ENCODE results near the gene LHFPL3. TPM values are rescaled to one million over a fixed set of nuclear protein-coding genes. Genes with fewer than 3 reads are reported as not detected.
"Not testable (repeated sequence)": the region's sequence is repeated elsewhere in the genome, so short reads cannot be mapped to it uniquely, and the experiment has no call there.

Gene LHFPL3
- total and polyA plus RNA-seq, 9 of the 15 experiments (the other 6 are each of a cell fraction or from before 2014, with no cell fraction given): 0.21 to 0.52 TPM; not detected in 7

DNA sequence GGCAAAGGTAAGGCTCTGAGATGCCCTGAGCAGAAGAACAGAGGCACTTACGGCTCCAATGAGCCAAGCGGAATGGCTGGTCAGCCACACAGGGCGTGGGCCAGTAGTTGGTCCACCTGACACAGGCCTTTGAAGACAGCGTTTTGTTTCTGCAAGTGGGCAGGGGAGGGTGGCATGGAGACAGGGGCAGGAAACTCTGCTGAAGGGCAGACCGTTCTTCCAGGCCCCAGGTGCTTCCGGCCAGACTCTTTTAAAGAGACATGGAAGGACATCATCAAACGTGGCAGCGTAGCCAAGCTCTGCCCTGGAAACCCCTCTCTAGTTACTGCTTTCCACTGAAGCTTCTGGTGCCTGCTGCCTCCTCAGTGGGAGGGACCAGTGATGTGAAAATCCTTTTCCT lies 608.1 kb downstream of the LHFPL3 start (continued):
- TF ChIP-seq, protein P1, sequence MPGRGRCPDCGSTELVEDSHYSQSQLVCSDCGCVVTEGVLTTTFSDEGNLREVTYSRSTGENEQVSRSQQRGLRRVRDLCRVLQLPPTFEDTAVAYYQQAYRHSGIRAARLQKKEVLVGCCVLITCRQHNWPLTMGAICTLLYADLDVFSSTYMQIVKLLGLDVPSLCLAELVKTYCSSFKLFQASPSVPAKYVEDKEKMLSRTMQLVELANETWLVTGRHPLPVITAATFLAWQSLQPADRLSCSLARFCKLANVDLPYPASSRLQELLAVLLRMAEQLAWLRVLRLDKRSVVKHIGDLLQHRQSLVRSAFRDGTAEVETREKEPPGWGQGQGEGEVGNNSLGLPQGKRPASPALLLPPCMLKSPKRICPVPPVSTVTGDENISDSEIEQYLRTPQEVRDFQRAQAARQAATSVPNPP (IDR thresholded peaks at IDR 0.05; ENCODE audit: borderline replicate concordance, insufficient read depth, insufficient read length): no peak
- TF ChIP-seq, protein P2, sequence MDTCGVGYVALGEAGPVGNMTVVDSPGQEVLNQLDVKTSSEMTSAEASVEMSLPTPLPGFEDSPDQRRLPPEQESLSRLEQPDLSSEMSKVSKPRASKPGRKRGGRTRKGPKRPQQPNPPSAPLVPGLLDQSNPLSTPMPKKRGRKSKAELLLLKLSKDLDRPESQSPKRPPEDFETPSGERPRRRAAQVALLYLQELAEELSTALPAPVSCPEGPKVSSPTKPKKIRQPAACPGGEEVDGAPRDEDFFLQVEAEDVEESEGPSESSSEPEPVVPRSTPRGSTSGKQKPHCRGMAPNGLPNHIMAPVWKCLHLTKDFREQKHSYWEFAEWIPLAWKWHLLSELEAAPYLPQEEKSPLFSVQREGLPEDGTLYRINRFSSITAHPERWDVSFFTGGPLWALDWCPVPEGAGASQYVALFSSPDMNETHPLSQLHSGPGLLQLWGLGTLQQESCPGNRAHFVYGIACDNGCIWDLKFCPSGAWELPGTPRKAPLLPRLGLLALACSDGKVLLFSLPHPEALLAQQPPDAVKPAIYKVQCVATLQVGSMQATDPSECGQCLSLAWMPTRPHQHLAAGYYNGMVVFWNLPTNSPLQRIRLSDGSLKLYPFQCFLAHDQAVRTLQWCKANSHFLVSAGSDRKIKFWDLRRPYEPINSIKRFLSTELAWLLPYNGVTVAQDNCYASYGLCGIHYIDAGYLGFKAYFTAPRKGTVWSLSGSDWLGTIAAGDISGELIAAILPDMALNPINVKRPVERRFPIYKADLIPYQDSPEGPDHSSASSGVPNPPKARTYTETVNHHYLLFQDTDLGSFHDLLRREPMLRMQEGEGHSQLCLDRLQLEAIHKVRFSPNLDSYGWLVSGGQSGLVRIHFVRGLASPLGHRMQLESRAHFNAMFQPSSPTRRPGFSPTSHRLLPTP (IDR thresholded peaks at IDR 0.05; ENCODE audit: borderline replicate concordance, extremely low read depth, insufficient read length): no peak
- no peak for TF ChIP-seq ZNF766 (CRISPR knock-in tag; conservative IDR thresholded peaks at IDR 0.05)
- TF ChIP-seq TRIM24 (IDR thresholded peaks at IDR 0.05): no peak

DNA sequence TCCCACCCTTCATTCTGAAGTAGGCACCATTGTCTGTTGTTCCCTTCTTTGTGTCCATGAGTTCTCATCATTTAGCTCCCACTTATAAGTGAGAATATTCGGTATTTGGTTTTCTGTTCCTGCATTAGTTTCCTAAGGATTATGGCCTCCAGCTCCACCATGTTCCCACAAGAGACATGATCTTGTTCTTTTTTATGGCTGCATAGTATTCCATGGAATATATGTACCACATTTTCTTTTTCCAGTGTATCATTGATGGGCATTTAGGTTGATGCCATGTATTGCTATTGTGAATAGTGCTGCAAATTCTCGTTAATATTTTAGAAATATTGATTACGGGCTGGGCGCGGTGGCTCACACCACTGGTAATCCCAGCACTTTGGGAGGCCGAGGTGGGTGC lies 609.1 kb downstream of the LHFPL3 start:
- peaks cover 10 to 24% of the 10 kb centered on the region in 2 experiments; a peak in 4 of 5 replicates for H3K27me3 ChIP-seq (ENCODE audit: control insufficient read depth in 2 of 2, insufficient read depth in 2 of 2, low read length in 2 of 2)
- BruUV-seq (replicated peaks); H3K9me3 ChIP-seq (replicated peaks; ENCODE audit: control insufficient read depth, insufficient read depth, low read depth, low read length); H3K4me3 ChIP-seq; H3K27ac ChIP-seq (ENCODE audit: extremely low read depth, low read depth, low read length); H3K4me2 ChIP-seq (ENCODE audit: insufficient read depth, low read length); DNase-seq (ENCODE audit: extremely low read depth in 1 of 4, low spot score in 3 of 4); H3K4me1 ChIP-seq (replicated peaks in 1 of 2; ENCODE audit: control insufficient read depth in 2 of 2, insufficient read depth in 2 of 2, low read length in 2 of 2); H2AFZ ChIP-seq (ENCODE audit: low read depth, low read length); H3K9me1 ChIP-seq (ENCODE audit: control insufficient read depth, insufficient read depth, low read length); in situ Hi-C loops (cut with MboI); H3K79me2 ChIP-seq (ENCODE audit: control insufficient read depth, insufficient read depth, low read length); H3K9ac ChIP-seq (ENCODE audit: insufficient read depth in 1 of 2, low read depth in 2 of 2, low read length in 2 of 2); POLR2A ChIA-PET; ATAC-seq; H4K20me1 ChIP-seq (replicated peaks; ENCODE audit: control insufficient read depth, insufficient read depth, low read length); FAIRE-seq; H3K36me3 ChIP-seq (ENCODE audit: control insufficient read depth, insufficient read depth, low read length); intact Hi-C loops (cut with micrococcal nuclease): not testable (repeated sequence)
- CTCF ChIA-PET (ENCODE audit: low intra/inter-chr PET ratio): interaction anchor here (0.6 kb wide), 1 partner anchor 501 kb away, joined by 3 read pairs; no protein-coding TSS in a partner anchor
- TF ChIP-seq ZNF146 (CRISPR knock-in tag; IDR thresholded peaks at IDR 0.05; ENCODE audit: unreplicated experiment) (peak; percentile 96), KDM1A (IDR thresholded peaks at IDR 0.05) (peak in 1 of 2 experiments; percentile 32; a peak in 1 of 4 replicates), RBM25 (IDR thresholded peaks at IDR 0.05; ENCODE audit: low read depth, low read length, severe bottlenecking) (peak; percentile 37), BCOR (IDR thresholded peaks at IDR 0.05) (0 out of 2 replicates have a peak, but pooled peaks have one; percentile 33)
- 38% methylated on average over 6 of the region's 6 CpGs for WGBS (ENCODE audit: insufficient coverage, low coverage, missing lambda C conversion rate)

All from K562 (cell line).